GM12878 (cell line): ENCODE measurements around the gene FGGY. TPM values are rescaled to one million over a fixed set of nuclear protein-coding genes. Genes with fewer than 3 reads are reported as not detected.

Experiments
- ATAC-seq: fragments of 200-7000 bp; cut with Tn5 transposase; 3 replicates; pipeline ENCODE4 v1.9.1; 2020; ENCODE audit warnings: mild to moderate bottlenecking, moderate library complexity
- BruUV-seq: library from RNA; stranded (reverse); fragments of 400-500 nt; replicated peaks from 2 replicates; lab custom pipeline; 2021; lab: Mats Ljungman, UMichigan
- CTCF ChIA-PET: fragments of 300-600 bp; sonication (Branson Sonifier 250); formaldehyde crosslinking; extraction: SDS; loops from one replicate; lab custom pipeline; 2021; ENCODE audit warnings: inconsistent platforms; lab: Yijun Ruan, JAX
- POLR2A ChIA-PET: fragments of 350-600 bp; formaldehyde crosslinking; extraction: SDS; loops from one replicate; lab custom pipeline; 2021; ENCODE audit warnings: inconsistent platforms; lab: Charles Lee
- RAD21 ChIA-PET: fragments of 300-600 bp; sonication (Branson Sonifier 250); formaldehyde crosslinking; loops from one replicate; lab custom pipeline; 2023; ENCODE audit warnings: antibody characterized with exemption; ENCODE audit not compliant: unreplicated experiment; lab: Charles Lee
- SMC1A ChIA-PET: fragments of 300-600 bp; sonication (Branson Sonifier 250); formaldehyde crosslinking; loops from one replicate; lab custom pipeline; 2023; ENCODE audit not compliant: unreplicated experiment, uncharacterized antibody; lab: Charles Lee
- DNase-seq: peaks from one replicate; pipeline ENCODE4 v3.0.0-alpha.2; 2011; ENCODE audit warnings: low read depth, low spot score
- FAIRE-seq: peaks from 3 replicates; lab custom pipeline; 2011; peaks lifted over from hg19 to GRCh38; lab: Jason Lieb, UNC
- H2AFZ ChIP-seq: 2 replicates; pipeline ENCODE4 v1.6.0; 2011; ENCODE audit warnings: low read depth, low read length, control low read depth; ENCODE audit not compliant: control insufficient read depth
- H3K27ac ChIP-seq: 2 replicates; pipeline ENCODE4 v1.5.1; 2011; ENCODE audit warnings: control low read depth; ENCODE audit not compliant: control insufficient read depth, insufficient read depth
- H3K27me3 ChIP-seq, 2 experiments: replicated peaks in 1 of 2; 2 replicates each; pipeline versions ENCODE4 v1.6.0 to v1.6.1; 2011; ENCODE audit warnings: low read length in 1 of 2; ENCODE audit not compliant: control insufficient read depth in 2 of 2, insufficient read depth in 2 of 2
- H3K36me3 ChIP-seq, 2 experiments: 2 replicates each; pipeline ENCODE4 v1.5.1; 2011; ENCODE audit warnings: low read length in 1 of 2; ENCODE audit not compliant: control insufficient read depth in 2 of 2, insufficient read depth in 2 of 2
- H3K4me1 ChIP-seq: 2 replicates; pipeline ENCODE4 v1.6.1; 2011; ENCODE audit warnings: mild to moderate bottlenecking, low read length, moderate library complexity, mixed read lengths; ENCODE audit not compliant: control insufficient read depth, insufficient read depth
- H3K4me2 ChIP-seq: 2 replicates; pipeline ENCODE4 v1.6.0; 2011; ENCODE audit warnings: control low read depth; ENCODE audit not compliant: control insufficient read depth, insufficient read depth
- H3K4me3 ChIP-seq: fragments of 200-600 bp; sonication (generic); 2 replicates; pipeline ENCODE4 v1.5.1; 2016
- H3K79me2 ChIP-seq: 2 replicates; pipeline ENCODE4 v1.6.0; 2011; ENCODE audit warnings: low read length; ENCODE audit not compliant: control insufficient read depth, insufficient read depth
- H3K9ac ChIP-seq: 2 replicates; pipeline ENCODE4 v1.8.0; 2011; ENCODE audit warnings: low read length, control low read depth, mixed read lengths; ENCODE audit not compliant: control insufficient read depth, insufficient read depth
- H3K9me3 ChIP-seq: replicated peaks from 3 replicates; pipeline ENCODE4 v1.5.1; 2011; ENCODE audit warnings: mild to moderate bottlenecking, low read length; ENCODE audit not compliant: control insufficient read depth, insufficient read depth
- H4K20me1 ChIP-seq: 2 replicates; pipeline ENCODE4 v1.6.0; 2011; ENCODE audit not compliant: control insufficient read depth, insufficient read depth
- CREM ChIP-seq: IDR thresholded peaks from 2 replicates; pipeline ENCODE4 v1.6.1; 2014; ENCODE audit warnings: antibody characterized with exemption, low read depth
- RAD21 ChIP-seq: IDR thresholded peaks from 2 replicates; pipeline ENCODE4 v1.6.1; 2011; ENCODE audit warnings: mild to moderate bottlenecking, low read depth, low read length, moderate library complexity; ENCODE audit not compliant: insufficient read depth
- RAD51 ChIP-seq: fragments of 450-650 bp; IDR thresholded peaks from 2 replicates; pipeline ENCODE4 v1.6.1; 2016; ENCODE audit warnings: moderate library complexity, mild to moderate bottlenecking, inconsistent platforms
- RELA ChIP-seq: fragments of 450-650 bp; IDR thresholded peaks from 2 replicates; pipeline ENCODE4 v1.8.0; 2014; ENCODE audit warnings: borderline replicate concordance; ENCODE audit not compliant: partially characterized antibody
- RELB ChIP-seq: fragments of 450-650 bp; IDR thresholded peaks from 2 replicates; pipeline ENCODE4 v1.6.1; 2017; ENCODE audit warnings: low read depth, mild to moderate bottlenecking, moderate library complexity
- SP1 ChIP-seq: IDR thresholded peaks from one replicate; pipeline ENCODE4 v1.6.1; 2011; ENCODE audit warnings: low read depth, low read length
- SREBF2 ChIP-seq: IDR thresholded peaks from 2 replicates; pipeline ENCODE4 v1.6.1; 2012; ENCODE audit warnings: mild to moderate bottlenecking, low read length
- WGBS: methylation state at CpG from one replicate; pipeline ENCODE4 v1.1.6; 2016; ENCODE audit warnings: low lambda C conversion rate; ENCODE audit not compliant: insufficient replicate concordance, insufficient coverage; ENCODE audit errors: missing lambda C conversion rate; 5-methylcytosine and 5-hydroxymethylcytosine counted together
- in situ Hi-C: fragments of 300-500 bp; cut with MboI; formaldehyde crosslinking; loops from 9 replicates; pipeline ENCODE4 v1.14.3; 2018; ENCODE audit warnings: mixed read lengths
- intact Hi-C: fragments of 100-400 bp; cut with micrococcal nuclease; formaldehyde crosslinking; loops from one replicate; pipeline ENCODE4 v1.14.2; 2022; ENCODE audit not compliant: unreplicated experiment
- polyA plus RNA-seq, 11 experiments: library from polyadenylated mRNA; depleted of rRNA in 4 of 11; unstranded in 6 of 11; stranded (reverse) in 5 of 11; fragments of >200 nt; fragmentation: Nextera tagmentation in 4 of 11; fragmentation: Illumina TruSeq in 1 of 11; extraction: Ambion mirVana in 4 of 11; extraction: Trizol in 1 of 11; gene quantifications; 1 replicate in 1 of 11; 2 replicates in 10 of 11; pipeline versions ENCODE4 v1.2.1 to v1.2.3, GENCODE V29; 2011 to 2016; ENCODE audit warnings: inconsistent platforms in 2 of 11, missing spikeins in 2 of 11, low read depth in 1 of 11
- total RNA-seq, 4 experiments: library from RNA; depleted of rRNA in 3 of 4; stranded (reverse); fragments of >200 nt in 3 of 4; fragmentation: Illumina TruSeq in 1 of 4; extraction: Trizol in 1 of 4; gene quantifications; 2 replicates each; pipeline versions ENCODE4 v1.2.1 to v1.2.3, GENCODE V29; 2013 to 2021

The FGGY gene
- total and polyA plus RNA-seq, 10 of the 15 experiments (the other 5 are each of a cell fraction or from before 2014, with no cell fraction given) = 6.2 to 11.9 (median 7.5) TPM

GRCh38 chr1:59737638-59738037, 440.7 kb downstream of the FGGY start:
- H2AFZ ChIP-seq = no peak overlapping the region
- SMC1A ChIA-PET = interaction anchor here (1.3 kb wide), 2 partner anchors 15 to 16 kb away, joined by 3 to 5 read pairs; no protein-coding TSS in a partner anchor
- no peak for DNase-seq
- TF ChIP-seq RELB = peak; percentile 23; the same call in 1 of the 2 replicates
- no peak for TF ChIP-seq SP1
- no peak for TF ChIP-seq CREM
- TF ChIP-seq, all 136 proteins: peak for 1
- intact Hi-C loops = no loop called here
- FAIRE-seq (no peak), ATAC-seq (no peak)
- WGBS = 51% methylated on average over 5 of the region's 5 CpGs
- Histone ChIP-seq H3K79me2 (no peaks in the 10 kb centered on the region), H3K27me3 (no peaks in the 10 kb centered on the region), H3K27ac (no peak overlapping the region), H3K9me3 (no peaks in the 10 kb centered on the region; the same call in 1 of the 3 replicates), H3K4me1 (no peaks in the 10 kb centered on the region), H3K4me3 (no peak overlapping the region), H3K36me3 (no peaks in the 10 kb centered on the region), H3K9ac (no peak overlapping the region), H4K20me1 (no peaks in the 10 kb centered on the region), H3K4me2 (no peak overlapping the region)
- in situ Hi-C loops = no loop called here
- ChIA-PET CTCF (interaction anchor here (0.9 to 1.7 kb wide), 2 partner anchors 12 to 582 kb away, joined by 3 to 5 read pairs; no protein-coding TSS in a partner anchor), POLR2A (interaction anchor here (1.2 kb wide), 1 partner anchor 39 kb away, joined by 3 read pairs; no protein-coding TSS in a partner anchor), RAD21 (interaction anchor here (1.5 kb wide), 1 partner anchor 22 kb away, joined by 5 read pairs; no protein-coding TSS in a partner anchor)
- no TSS peak for BruUV-seq

GRCh38 chr1:59738152-59738551, 441.3 kb downstream of the FGGY start:
- no peaks in the 10 kb centered on the region for H3K36me3 ChIP-seq
- no peak overlapping the region for H3K27ac ChIP-seq
- H3K4me2 ChIP-seq = no peak overlapping the region
- no TSS peak for BruUV-seq
- no peaks in the 10 kb centered on the region; the same call in 1 of the 3 replicates for H3K9me3 ChIP-seq
- DNase-seq = no peak
- ChIA-PET POLR2A (interaction anchor here (1.2 kb wide), 1 partner anchor 40 kb away, joined by 3 read pairs; no protein-coding TSS in a partner anchor), RAD21 (interaction anchor here (1.5 kb wide), 1 partner anchor 21 kb away, joined by 5 read pairs; no protein-coding TSS in a partner anchor)
- H4K20me1 ChIP-seq = no peaks in the 10 kb centered on the region
- in situ Hi-C loops = no loop called here
- no peaks in the 10 kb centered on the region for H3K4me1 ChIP-seq
- intact Hi-C loops = no loop called here
- no peak for ATAC-seq
- TF ChIP-seq RELA (no peak), RAD21 (no peak), RAD51 (no peak), SREBF2 (no peak)
- TF ChIP-seq, all 136 proteins: peak for 0
- WGBS = 81% methylated on average over 3 of the region's 3 CpGs
- Histone ChIP-seq H3K27me3 (no peaks in the 10 kb centered on the region), H3K4me3 (no peak overlapping the region), H3K9ac (no peak overlapping the region), H3K79me2 (no peaks in the 10 kb centered on the region), H2AFZ (no peak overlapping the region)
- CTCF ChIA-PET = interaction anchor here (0.9 to 3.2 kb wide), 3 partner anchors 11 to 583 kb away, joined by 3 to 11 read pairs (median 5); no protein-coding TSS in a partner anchor
- no peak for FAIRE-seq
- SMC1A ChIA-PET = interaction anchor here (1.0 to 1.3 kb wide), 3 partner anchors 14 to 21 kb away, joined by 3 to 5 read pairs (median 3); no protein-coding TSS in a partner anchor
